Motor neuron (in vitro differentiated cells): ENCODE results near the gene VSTM2L. TPM values are rescaled to one million over a fixed set of nuclear protein-coding genes. Genes with fewer than 3 reads are reported as not detected.
A peak's percentile ranks its signal among the peaks of the same experiment; 100 is the strongest.

Source experiments
- ATAC-seq, 8 experiments: fragments of 200-7000 bp; cut with Tn5 transposase; replicated peaks in 6 of 8; 2 replicates each; pipeline ENCODE4 v1.8.0; 2021; ENCODE audit warnings: mild to moderate bottlenecking in 8 of 8, moderate library complexity in 8 of 8
- H3K27ac ChIP-seq, 2 donors: fragments of 250-450 bp; sonication (Bioruptor Pico); 2 replicates each; pipeline ENCODE4 v1.9.0; 2021; ENCODE audit warnings: antibody characterized with exemption in 2 of 2, mild to moderate bottlenecking in 2 of 2, moderate library complexity in 1 of 2
- H3K4me1 ChIP-seq, 2 donors: fragments of 250-450 bp; sonication (Bioruptor Pico); replicated peaks in 1 of 2; 2 replicates each; pipeline ENCODE4 v1.6.1; 2021; ENCODE audit warnings: antibody characterized with exemption in 2 of 2, mild to moderate bottlenecking in 2 of 2, moderate library complexity in 1 of 2
- H3K4me3 ChIP-seq, 5 donors: fragments of 250-450 bp; sonication (Bioruptor Pico); 2 replicates each; pipeline ENCODE4 v1.9.0; 2021; ENCODE audit warnings: antibody characterized with exemption in 5 of 5, mild to moderate bottlenecking in 5 of 5, moderate library complexity in 4 of 5
- WGBS, 10 experiments: fragments of 450-650 bp; shearing (Covaris generic); methylation state at CpG; one replicate each; pipeline ENCODE4 v1.0.0; 2022; 5-methylcytosine and 5-hydroxymethylcytosine counted together
- in situ Hi-C, 9 experiments: fragments of 400-800 bp; cut with MboI; loops; one replicate each; pipeline ENCODE4 v1.15.0; 2021; ENCODE audit warnings: low sequenced_read_pairs in 9 of 9, low pct_unique_long_range_greater_than_20kb in 2 of 9; ENCODE audit not compliant: unreplicated experiment in 9 of 9
- total RNA-seq, 8 experiments: library from RNA; unstranded; fragments of 300-600 nt; gene quantifications; 2 replicates each; pipeline versions ENCODE4 v1.2.3 to v1.2.4, GENCODE V29; 2022

VSTM2L gene
- total RNA-seq, 8 experiments from 2014 or later: 0.42 to 82.6 (median 36.0) TPM

DNA sequence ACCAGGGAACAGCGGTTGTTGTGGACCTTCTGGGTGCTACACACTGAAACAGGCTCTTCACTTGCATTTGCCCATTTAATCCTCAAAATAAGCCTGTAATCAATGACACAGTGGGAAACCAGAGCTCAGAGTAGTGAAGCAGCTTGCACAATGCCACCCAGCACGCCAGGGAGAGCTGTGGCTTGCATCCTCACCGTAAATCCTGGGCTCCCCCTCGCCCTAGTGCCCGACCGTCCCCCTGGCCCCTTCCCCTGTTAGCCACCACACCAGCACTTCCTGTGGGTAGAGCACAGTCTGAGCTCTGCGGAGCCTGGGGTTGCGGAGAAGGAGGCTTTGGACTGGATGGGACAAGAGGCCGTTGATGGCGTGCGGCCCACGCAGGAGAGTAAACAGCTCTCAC is 14.5 kb downstream of the VSTM2L start:
- no peak overlapping the region for H3K4me3 ChIP-seq
- peaks cover 50 to 51% of the 10 kb centered on the region in 2 donors for H3K4me1 ChIP-seq
- 76 to 100% (median 88%) methylated on average over 2 to 6 of the region's 12 CpGs; no CpG with 5 or more reads in 5 of the 10 experiments for WGBS, 10 experiments
- H3K27ac ChIP-seq: no peak overlapping the region
- in situ Hi-C loops: no loop called here
- no peak for ATAC-seq

DNA sequence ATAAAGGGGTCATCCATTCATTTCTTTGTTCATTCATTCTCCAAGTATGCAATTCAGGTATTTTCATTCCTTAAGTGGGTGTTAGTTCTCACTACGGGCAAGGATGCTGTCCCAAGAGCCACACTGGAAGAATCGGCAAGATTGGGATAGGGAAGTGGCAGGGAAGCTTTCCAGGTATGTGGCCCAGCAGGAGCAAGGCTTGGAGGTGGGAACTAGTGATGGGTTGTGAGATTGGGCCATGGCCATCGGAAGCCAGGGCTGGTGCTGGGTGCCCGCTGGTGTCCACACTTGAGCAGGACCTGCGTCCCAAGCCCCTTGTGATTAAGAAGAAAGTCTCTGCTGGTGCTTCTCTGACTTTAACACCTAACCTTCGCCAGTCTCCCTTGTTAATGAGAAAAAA is 15.1 kb downstream of the VSTM2L start:
- no peak for ATAC-seq
- peaks cover 44 to 45% of the 10 kb centered on the region in 2 donors for H3K4me1 ChIP-seq
- no peak overlapping the region for H3K27ac ChIP-seq
- WGBS, 10 experiments: 30 to 100% (median 87%) methylated on average over 1 to 6 of the region's 6 CpGs; no CpG with 5 or more reads in 1 of the 10 experiments
- no peak overlapping the region for H3K4me3 ChIP-seq
- in situ Hi-C loops: no loop called here

DNA sequence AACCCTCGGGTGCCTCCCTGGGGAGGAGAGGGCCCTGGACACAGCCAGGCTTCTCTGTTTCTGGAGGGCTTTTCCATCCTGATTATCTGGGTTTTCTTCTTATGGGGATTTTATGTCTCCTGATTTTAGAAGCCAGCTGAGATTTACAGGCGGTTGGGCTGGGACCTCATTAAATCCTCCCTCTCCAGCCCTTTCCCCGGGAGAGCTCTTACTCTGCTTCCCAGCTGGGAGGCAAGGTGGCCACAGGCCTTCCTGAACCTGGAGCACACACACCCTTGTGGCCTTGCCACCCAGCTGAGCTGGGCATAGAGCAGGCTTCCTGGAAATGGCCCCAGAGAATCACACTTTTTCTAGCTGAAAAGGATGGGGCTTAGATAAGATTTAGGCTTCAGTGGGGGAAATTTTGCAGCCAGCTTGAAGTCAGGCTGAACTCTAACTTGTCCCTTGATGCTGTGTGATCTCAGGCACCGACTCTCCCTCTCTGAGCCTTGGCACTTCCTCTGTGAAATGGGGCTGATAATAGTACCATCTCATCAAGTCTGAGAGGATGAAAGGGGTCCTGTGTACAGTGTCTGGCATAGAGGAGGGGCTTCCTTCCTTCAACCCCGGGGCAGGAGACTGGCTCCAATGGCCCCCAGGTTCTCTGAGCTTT is 16.6 kb downstream of the VSTM2L start:
- Histone ChIP-seq H3K27ac (peak overlapping the region; percentile 50 to 72), H3K4me3 (no peak overlapping the region), H3K4me1 (peaks cover 31 to 33% of the 10 kb centered on the region in 2 donors)
- whole genome bisulfite sequencing, 10 experiments: 0 to 60% (median 46%) methylated on average over 1 to 5 of the region's 5 CpGs; no CpG with 5 or more reads in 5 of the 10 experiments
- in situ Hi-C loops: no loop called here
- peak in 1 of 8 experiments; percentile 7 for ATAC-seq

DNA sequence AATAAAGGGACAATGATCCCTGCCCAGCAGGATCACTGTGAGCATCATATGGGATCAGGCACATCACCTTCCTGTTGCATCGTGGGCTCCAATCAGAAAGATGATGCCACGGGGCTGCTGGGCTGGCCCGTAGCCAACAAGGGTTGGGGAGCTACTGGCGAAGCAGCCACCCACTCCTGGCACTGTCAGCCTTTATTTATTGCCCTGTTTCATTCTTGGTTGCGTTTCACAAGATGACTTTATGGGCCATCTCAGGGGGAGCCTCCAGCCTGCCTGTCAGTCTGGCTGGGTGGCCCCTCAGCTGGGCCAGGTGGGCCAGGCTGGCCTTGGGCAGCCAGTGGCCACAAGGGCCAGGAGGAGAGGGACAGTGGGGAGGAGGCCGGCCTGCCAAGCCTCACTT is 17.3 kb downstream of the VSTM2L start:
- no peak overlapping the region for H3K4me3 ChIP-seq
- in situ Hi-C loops: no loop called here
- WGBS, 10 experiments: 65 to 100% (median 76%) methylated on average over 1 to 4 of the region's 6 CpGs; no CpG with 5 or more reads in 4 of the 10 experiments
- ATAC-seq: peak in 3 of 8 experiments; percentile 27 to 54 (median 36)
- H3K27ac ChIP-seq: no peak overlapping the region
- peaks cover 27 to 28% of the 10 kb centered on the region in 2 donors for H3K4me1 ChIP-seq

DNA sequence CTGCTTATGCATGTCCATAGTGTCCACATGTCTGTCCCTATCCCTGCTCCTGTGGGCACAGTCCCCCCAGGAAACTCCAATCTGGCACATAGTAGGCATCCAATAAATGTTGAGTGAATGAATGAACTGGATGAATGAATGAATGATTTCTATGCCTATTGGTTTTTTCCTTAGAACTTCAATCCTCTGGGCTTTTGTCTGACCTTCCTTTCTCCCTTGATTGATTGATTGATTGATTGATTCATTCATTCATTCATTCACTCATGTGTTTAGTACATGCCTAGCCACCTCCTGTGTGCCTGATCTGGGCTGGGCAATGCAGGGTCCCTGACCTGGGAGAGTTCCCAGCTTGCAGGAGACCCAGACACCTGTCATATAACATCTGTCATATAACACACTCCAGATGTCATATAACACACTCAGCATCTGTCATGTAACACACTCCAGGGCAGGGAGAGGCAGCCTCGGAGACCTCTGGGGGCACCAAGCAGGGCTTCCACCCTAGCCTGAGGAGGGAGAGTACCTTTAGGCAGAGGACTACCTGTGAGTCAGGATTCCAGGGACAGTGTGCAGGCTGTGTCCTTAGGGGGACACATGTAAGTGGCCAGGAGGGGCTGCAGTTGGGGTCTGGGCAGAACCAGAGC is 17.9 kb downstream of the VSTM2L start:
- WGBS, 10 experiments: 33 to 67% methylated on average over 1 of the region's 1 CpG; no CpG with 5 or more reads in 8 of the 10 experiments
- Histone ChIP-seq H3K27ac (no peak overlapping the region), H3K4me3 (no peak overlapping the region), H3K4me1 (peaks cover 22 to 23% of the 10 kb centered on the region in 2 donors)
- in situ Hi-C loops: no loop called here
- ATAC-seq: no peak

DNA sequence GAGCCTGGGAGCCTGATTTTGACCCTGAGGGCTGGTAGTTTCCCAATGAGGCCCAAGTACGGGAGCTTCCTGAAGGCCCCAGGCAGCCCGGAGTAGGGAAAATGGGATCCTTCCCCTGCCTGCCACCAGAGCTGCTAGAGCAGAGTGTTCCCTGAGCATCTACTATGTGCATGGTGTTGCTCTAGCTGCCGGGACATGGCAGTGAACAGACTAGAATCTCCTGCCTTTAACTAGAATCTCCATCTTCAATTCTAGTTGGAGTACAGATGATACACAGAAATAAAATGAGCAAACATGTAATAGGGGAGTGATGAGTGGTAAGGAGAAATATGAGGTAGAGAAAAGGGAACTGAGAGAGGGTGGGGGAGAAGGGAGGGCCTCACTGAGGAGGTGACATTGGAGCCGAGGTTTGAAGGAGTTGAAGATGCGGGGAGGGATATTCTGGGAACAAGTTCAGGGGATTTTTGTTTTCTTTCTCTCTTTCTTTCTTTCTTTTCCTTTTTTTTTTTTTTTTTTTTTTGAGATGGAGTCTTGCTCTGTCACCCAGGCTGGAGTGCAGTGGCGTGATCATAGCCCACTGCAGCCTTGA is 18.5 kb downstream of the VSTM2L start:
- Histone ChIP-seq H3K27ac (no peak overlapping the region), H3K4me1 (peaks cover 15 to 16% of the 10 kb centered on the region in 2 donors), H3K4me3 (no peak overlapping the region)
- in situ Hi-C loops: no loop called here
- 25 to 100% (median 90%) methylated on average over 1 to 3 of the region's 6 CpGs; no CpG with 5 or more reads in 3 of the 10 experiments for WGBS, 10 experiments
- no peak for ATAC-seq

DNA sequence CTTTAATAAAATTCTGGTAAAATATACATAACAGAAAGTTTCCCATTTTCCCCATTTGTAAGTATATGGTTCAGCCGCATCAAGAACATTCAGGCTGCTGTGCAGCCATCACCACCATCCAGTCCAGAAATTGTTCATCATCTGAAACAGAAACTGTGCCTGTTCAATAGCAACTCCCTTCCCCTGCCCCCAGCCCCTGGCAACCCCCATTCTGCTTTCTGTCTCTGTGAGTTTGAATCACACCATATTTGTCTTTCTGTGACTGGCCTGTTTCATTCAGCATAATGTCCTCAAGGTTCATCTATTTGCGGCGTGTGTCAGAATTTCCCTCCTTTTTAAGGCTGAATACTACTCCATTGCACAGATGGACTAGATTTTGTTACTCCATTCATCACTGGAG is 19.1 kb downstream of the VSTM2L start:
- 89 to 100% (median 100%) methylated on average over 1 to 3 of the region's 3 CpGs; no CpG with 5 or more reads in 5 of the 10 experiments for WGBS, 10 experiments
- Histone ChIP-seq H3K27ac (no peak overlapping the region), H3K4me1 (peaks cover 13 to 14% of the 10 kb centered on the region in 2 donors), H3K4me3 (no peak overlapping the region)
- ATAC-seq: no peak
- in situ Hi-C loops: no loop called here

DNA sequence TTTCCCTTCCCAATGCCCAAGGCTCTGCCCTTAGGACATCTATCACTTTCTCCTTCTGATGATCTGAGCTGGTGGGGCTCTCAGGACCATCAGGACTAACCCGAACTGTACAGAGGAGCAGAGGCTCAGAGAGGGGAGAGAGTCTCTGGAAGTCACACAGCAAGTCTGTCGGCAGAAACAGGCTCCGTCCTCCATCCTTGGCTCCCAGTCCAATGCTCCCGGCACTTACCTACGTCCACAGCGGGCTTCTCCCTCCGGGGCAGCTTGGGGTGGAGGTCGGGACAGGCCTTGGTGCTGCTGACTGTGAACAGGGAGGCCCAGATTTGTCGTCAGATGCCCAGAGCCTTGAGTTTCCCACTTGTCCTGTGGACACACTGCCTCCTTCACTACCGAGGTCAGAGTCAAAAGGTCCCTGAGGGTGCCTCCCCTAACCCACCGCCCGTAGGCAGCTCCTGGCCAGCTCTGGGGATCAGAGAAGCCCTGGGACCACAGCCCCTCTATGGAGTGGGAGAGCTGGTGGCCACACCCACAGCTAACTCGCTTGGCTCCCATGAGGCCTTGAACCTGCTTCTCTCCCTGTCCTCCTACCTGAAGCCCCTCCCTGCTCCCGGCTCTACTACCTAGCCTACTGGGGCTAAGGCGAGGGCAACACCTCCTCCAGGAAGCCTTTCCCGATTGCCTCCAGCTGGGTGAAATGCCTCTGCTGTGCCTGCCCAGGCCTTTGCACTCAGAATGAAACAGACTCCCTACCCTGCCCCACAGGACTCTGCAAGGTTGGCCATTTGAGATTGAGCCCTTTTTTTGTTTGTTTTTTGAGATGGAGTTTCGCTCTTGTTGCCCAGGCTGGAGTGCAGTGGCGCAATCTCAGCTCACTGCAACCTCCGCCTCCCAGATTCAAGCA is 22.6 kb downstream of the VSTM2L start:
- 53 to 100% (median 80%) methylated on average over 1 to 15 of the region's 19 CpGs; no CpG with 5 or more reads in 3 of the 10 experiments for WGBS, 10 experiments
- in situ Hi-C loops: no loop called here
- no peak for ATAC-seq
- no peak overlapping the region for H3K4me3 ChIP-seq
- peaks cover 15 to 19% of the 10 kb centered on the region in 2 donors for H3K4me1 ChIP-seq
- no peak overlapping the region for H3K27ac ChIP-seq

DNA sequence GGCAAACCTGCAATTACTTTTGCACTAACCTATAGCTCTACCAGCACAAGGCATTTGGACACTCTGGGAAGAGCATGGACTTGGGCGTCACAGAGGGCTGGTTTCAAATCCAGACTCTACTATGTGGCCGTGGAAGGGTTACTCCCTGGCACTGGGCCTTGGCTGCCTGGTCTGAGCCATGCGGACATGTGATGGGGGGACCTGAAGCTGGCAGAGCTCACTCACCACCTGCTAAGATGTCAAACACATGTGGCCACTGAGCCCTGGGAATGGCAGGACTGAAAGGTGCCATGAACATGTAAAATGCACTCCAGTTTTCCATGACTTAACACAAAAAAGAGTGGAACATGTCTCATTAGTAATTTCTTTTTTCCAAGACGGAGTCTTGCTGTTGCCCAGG is 23.7 kb downstream of the VSTM2L start:
- in situ Hi-C loops: no loop called here
- WGBS, 10 experiments: 43 to 100% (median 82%) methylated on average over 1 to 3 of the region's 4 CpGs; no CpG with 5 or more reads in 4 of the 10 experiments
- no peak for ATAC-seq
- H3K4me3 ChIP-seq: no peak overlapping the region
- H3K4me1 ChIP-seq: peaks cover 15 to 26% of the 10 kb centered on the region in 2 donors
- no peak overlapping the region for H3K27ac ChIP-seq

DNA sequence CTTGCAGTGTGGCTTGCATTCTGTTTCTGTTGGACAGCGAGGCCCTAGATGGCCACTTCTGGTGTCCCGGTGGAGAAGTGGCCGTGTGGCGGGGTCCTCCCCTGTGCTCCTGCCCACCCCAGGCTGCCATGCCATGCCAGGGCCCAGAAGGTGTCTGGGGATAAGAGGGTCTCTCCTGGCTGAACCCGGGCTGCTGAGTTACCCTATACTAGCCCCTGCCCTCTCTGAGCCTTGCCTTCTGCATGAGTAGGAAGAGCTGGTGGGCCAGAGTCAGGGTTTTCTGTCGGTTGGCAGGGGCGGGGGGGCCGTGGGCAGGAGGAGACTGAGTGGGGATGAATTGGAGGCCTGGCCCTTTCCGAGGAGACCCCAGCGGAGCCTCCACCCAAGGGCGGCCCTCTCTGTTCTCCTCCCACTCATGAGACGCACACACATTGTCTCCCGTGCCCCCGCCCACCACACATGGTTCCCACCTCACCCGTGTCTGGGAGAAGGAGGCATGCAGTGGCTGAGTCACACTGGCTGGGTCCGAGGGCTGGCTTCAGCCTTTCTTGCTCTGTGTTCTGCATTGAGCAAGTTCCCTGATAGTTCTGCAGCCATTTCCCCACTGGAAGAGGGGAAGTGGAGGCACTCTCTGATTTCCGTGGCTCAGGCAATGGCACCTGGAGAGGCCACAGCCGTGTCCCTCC is 24.6 kb downstream of the VSTM2L start:
- in situ Hi-C loops: no loop called here
- peak in 6 of 8 experiments; percentile 24 to 82 (median 36) for ATAC-seq
- Histone ChIP-seq H3K27ac (no peak overlapping the region), H3K4me1 (peaks cover 15 to 26% of the 10 kb centered on the region in 2 donors), H3K4me3 (no peak overlapping the region)
- WGBS, 10 experiments: 0 to 100% (median 90%) methylated on average over 1 to 8 of the region's 18 CpGs; no CpG with 5 or more reads in 5 of the 10 experiments

DNA sequence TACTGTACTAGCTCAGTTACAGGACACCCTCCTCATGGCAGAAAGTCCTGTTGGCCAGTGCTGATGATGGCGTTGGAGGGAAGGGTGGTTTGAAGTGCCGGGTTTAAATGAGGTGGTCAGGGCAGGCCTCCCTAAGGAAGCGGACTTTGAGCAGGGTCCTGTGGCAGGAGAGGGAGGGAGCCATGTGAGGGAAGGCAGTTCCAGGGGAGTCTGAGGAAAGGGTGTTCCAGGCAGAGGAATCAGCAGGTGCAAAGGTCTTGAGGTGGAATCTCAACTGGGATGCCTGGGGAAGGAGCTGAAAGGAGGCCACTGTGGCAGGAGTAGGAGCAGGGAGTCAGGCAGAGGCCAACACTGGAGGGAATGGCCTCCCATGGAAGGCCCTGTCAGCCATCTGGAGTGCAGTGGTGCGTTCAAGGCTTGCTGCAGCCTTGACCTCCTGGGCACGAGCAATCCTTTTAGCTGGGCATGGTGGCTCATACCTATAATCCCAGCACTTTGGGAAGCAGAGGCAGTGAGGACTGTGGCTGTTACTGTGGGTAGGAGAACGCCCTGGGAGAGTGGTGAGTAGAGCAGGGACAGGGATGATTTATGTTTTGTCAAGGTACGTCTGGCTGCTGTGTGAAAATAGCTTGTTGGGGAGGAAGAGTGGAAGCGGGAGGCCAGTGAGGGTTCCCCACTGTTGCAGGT is 26.2 kb downstream of the VSTM2L start:
- in situ Hi-C loops: no loop called here
- H3K27ac ChIP-seq: no peak overlapping the region
- 38 to 77% (median 74%) methylated on average over 1 to 6 of the region's 8 CpGs; no CpG with 5 or more reads in 3 of the 10 experiments for WGBS, 10 experiments

DNA sequence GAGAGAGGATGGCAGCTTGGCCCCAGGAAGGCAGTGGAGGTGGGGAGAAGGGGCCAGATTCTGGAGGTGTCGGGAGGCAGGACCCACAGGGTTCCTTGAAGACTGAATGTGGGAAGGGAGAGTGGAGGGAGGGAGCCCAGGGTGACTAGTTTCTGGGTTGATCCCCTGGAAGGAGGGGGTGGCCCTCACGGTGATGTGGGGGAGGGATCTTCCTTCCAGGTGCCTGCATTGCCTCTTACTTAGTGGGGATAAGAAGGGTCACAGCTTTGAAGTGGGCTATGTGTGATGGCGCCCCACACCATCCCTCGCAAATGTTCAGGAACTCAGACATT is 26.7 kb downstream of the VSTM2L start:
- 100% methylated on average over 1 of the region's 4 CpGs; no CpG with 5 or more reads in 9 of the 10 experiments for WGBS, 10 experiments
- ATAC-seq: peak in 2 of 8 experiments; percentile 4 to 11
- Histone ChIP-seq H3K4me3 (no peak overlapping the region), H3K4me1 (peaks cover 15 to 26% of the 10 kb centered on the region in 2 donors), H3K27ac (peak overlapping the region in 1 of 2 donors; percentile 32)
- in situ Hi-C loops: no loop called here

More for the DNA sequence above, 26.2 kb downstream of the VSTM2L start:
- ATAC-seq: peak in 5 of 8 experiments; percentile 54 to 70 (median 63)
- Histone ChIP-seq H3K4me3 (no peak overlapping the region), H3K4me1 (peaks cover 15 to 26% of the 10 kb centered on the region in 2 donors)
